ENCODE results near the gene NRG3.
"Not testable (repeated sequence)": the region's sequence is repeated elsewhere in the genome, so short reads cannot be mapped to it uniquely, and the experiment has no call there.

The NRG3 gene

DNA sequence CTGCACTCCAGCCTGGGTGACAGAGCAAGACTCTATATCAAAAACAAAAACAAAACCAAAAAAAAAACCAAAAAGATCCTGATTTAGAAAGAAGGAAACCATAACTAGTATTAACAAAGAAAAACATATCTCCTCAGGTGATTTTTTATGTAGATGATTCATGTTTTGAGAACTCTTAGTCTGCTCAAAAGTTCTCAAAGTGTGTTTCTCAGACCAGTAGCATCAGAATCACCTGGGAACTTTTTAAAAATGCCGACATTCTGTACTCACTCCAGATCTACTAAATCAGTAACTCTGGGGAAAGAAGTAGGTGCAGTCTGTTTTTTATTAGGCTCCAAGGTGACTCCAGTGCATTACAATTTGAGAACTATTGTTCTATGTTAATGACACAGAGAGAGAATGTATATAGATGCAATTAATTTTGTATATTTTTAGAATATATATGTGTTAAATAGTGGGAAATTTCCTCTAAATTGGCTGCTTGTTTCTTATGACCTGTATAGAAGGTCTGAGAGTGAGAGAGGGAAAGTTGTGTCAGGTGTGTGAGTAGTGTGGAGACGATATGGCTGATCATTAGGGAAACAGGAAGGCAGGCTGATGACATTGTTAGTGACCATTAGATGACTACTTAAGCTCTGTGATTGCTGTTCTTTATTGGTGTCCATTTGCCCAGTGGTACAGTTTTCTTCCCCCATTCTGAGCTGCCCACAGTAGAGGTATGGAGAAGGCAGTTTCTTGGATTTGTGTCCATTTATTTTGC, 1075.0 kb downstream of the NRG3 start:
- H3K4me3 Mint-ChIP-seq: no peak overlapping the region
- H3K4me1 Mint-ChIP-seq: no peaks in the 10 kb centered on the region
- no peaks in the 10 kb centered on the region for H3K27me3 Mint-ChIP-seq
- H3K36me3 Mint-ChIP-seq: no peaks in the 10 kb centered on the region
- DNase-seq (ENCODE audit: low spot score in 2 of 2) (no peak), ATAC-seq (ENCODE audit: low read depth) (no peak)
- peaks cover 9% of the 10 kb centered on the region for H3K9me3 Mint-ChIP-seq
- H3K27ac Mint-ChIP-seq: no peak overlapping the region

GRCh38 chr10:82953331-82953730, 1078.3 kb downstream of the NRG3 start:
- ATAC-seq (ENCODE audit: low read depth): no peak
- Mint-ChIP-seq H3K4me1 (no peaks in the 10 kb centered on the region), H3K36me3 (no peaks in the 10 kb centered on the region)

GRCh38 chr10:82953909-82954308, 1078.9 kb downstream of the NRG3 start:
- no peaks in the 10 kb centered on the region for H3K36me3 Mint-ChIP-seq
- H3K4me3 Mint-ChIP-seq: no peak overlapping the region
- H3K27ac Mint-ChIP-seq: no peak overlapping the region
- H3K4me1 Mint-ChIP-seq: no peaks in the 10 kb centered on the region
- DNase-seq (ENCODE audit: low spot score in 2 of 2): no peak
- no peak for ATAC-seq (ENCODE audit: low read depth)
- H3K27me3 Mint-ChIP-seq: no peaks in the 10 kb centered on the region
- H3K9me3 Mint-ChIP-seq: peaks cover 6% of the 10 kb centered on the region

More at GRCh38 chr10:82953331-82953730, 1078.3 kb downstream of the NRG3 start:
- Mint-ChIP-seq H3K27me3 (no peaks in the 10 kb centered on the region), H3K4me3 (no peak overlapping the region), H3K9me3 (peaks cover 6% of the 10 kb centered on the region), H3K27ac (no peak overlapping the region)
- no peak for DNase-seq (ENCODE audit: low spot score in 2 of 2)

GRCh38 chr10:82960421-82961060, 1085.5 kb downstream of the NRG3 start:
- not testable (repeated sequence) for ATAC-seq (ENCODE audit: low read depth)

DNA sequence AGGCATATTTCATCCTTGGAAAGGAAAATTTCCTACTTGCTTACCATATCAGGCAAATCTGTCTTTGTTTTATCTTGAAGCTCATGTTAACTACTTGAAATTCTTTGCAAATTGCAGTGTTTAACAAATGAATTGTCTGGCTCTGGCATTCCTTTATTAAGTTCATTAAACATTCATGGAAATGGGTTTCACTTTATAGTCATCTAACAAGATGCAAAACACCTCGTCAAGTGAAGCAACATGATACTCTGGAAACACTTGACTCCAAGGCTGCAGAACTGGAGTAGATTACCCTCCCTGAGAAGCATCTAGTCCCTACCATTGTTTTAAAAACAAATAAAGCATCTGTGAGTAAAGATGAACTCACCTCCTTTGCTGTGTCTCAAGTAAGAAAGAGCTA, 1086.9 kb downstream of the NRG3 start:
- Mint-ChIP-seq H3K4me1 (no peaks in the 10 kb centered on the region), H3K4me3 (no peak overlapping the region), H3K36me3 (no peaks in the 10 kb centered on the region), H3K9me3 (no peaks in the 10 kb centered on the region), H3K27ac (no peak overlapping the region), H3K27me3 (no peaks in the 10 kb centered on the region)
- no peak for DNase-seq (ENCODE audit: low spot score in 2 of 2)
- no peak for ATAC-seq (ENCODE audit: low read depth)

More at GRCh38 chr10:82960421-82961060, 1085.5 kb downstream of the NRG3 start:
- H3K27me3 Mint-ChIP-seq; H3K4me1 Mint-ChIP-seq; DNase-seq (ENCODE audit: low spot score in 2 of 2); H3K27ac Mint-ChIP-seq; H3K36me3 Mint-ChIP-seq; H3K9me3 Mint-ChIP-seq; H3K4me3 Mint-ChIP-seq: not testable (repeated sequence)

DNA sequence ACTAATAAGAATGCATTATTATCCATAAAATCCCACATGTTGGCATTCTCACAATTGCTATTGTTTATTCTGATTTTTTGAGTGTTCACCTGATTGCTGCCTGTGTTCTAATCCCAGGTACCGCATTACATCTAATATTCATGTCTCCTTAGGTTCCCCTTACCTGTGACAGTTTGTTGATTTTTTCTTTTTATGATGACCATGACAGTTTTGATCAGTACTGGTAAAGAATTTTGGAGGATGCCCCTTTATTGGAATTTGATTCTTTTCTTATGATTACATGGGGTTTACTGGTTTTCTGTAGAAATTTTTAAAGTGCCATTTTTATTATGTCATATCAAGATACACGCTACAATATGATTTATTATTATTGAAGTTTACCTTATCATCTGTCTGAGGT, 1091.1 kb downstream of the NRG3 start:
- no peaks in the 10 kb centered on the region for H3K36me3 Mint-ChIP-seq
- no peak for DNase-seq (ENCODE audit: low spot score in 2 of 2)
- H3K9me3 Mint-ChIP-seq: no peaks in the 10 kb centered on the region
- no peaks in the 10 kb centered on the region for H3K4me1 Mint-ChIP-seq
- H3K4me3 Mint-ChIP-seq: no peak overlapping the region
- ATAC-seq (ENCODE audit: low read depth): no peak
- H3K27me3 Mint-ChIP-seq: no peaks in the 10 kb centered on the region
- H3K27ac Mint-ChIP-seq: no peak overlapping the region

DNA sequence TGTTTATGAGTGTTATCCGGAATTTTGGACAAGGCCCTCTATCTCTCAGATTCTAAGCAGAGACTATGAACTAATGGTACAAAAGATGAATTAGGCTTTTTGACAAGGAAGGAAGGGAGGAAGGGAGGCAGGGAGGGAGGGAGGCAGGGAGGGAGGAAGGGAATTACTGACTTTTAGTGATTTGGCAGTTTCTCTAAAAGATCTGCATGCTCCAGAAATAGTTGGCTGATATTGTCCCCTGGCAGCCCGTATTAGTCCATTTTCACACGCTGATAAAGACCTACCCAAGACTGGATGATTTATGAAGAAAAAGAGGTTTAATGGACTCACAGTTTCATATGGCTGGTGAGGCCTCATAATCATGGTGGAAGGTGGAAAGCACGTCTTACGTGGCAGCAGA, 1093.5 kb downstream of the NRG3 start:
- no peaks in the 10 kb centered on the region for H3K9me3 Mint-ChIP-seq
- ATAC-seq (ENCODE audit: low read depth): no peak
- no peak for DNase-seq (ENCODE audit: low spot score in 2 of 2)
- no peak overlapping the region for H3K27ac Mint-ChIP-seq
- no peaks in the 10 kb centered on the region for H3K4me1 Mint-ChIP-seq
- H3K4me3 Mint-ChIP-seq: no peak overlapping the region
- no peaks in the 10 kb centered on the region for H3K27me3 Mint-ChIP-seq
- no peaks in the 10 kb centered on the region for H3K36me3 Mint-ChIP-seq

DNA sequence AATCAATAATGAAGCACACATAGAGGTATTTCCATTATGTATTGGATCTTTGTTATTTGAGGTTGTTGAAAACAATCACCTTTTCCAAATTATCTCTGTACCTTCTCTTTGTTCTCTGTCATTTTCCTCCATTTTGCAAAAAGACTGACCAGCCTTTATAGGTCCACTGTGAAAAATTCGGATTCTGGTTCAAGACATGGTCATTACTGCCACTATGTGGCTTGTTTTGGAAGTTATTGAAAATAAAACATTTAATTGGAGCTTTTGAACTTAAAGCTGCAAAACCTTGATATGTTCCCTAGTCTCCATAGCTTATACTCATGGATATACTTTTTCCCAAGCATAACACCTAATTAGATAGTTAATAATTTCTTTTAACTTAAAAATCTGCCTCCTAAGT, 1094.4 kb downstream of the NRG3 start:
- DNase-seq (ENCODE audit: low spot score in 2 of 2) (no peak), ATAC-seq (ENCODE audit: low read depth) (no peak)
- H3K27me3 Mint-ChIP-seq: no peaks in the 10 kb centered on the region
- H3K36me3 Mint-ChIP-seq: no peaks in the 10 kb centered on the region
- no peak overlapping the region for H3K4me3 Mint-ChIP-seq
- no peaks in the 10 kb centered on the region for H3K4me1 Mint-ChIP-seq
- H3K27ac Mint-ChIP-seq: no peak overlapping the region
- H3K9me3 Mint-ChIP-seq: no peaks in the 10 kb centered on the region

DNA sequence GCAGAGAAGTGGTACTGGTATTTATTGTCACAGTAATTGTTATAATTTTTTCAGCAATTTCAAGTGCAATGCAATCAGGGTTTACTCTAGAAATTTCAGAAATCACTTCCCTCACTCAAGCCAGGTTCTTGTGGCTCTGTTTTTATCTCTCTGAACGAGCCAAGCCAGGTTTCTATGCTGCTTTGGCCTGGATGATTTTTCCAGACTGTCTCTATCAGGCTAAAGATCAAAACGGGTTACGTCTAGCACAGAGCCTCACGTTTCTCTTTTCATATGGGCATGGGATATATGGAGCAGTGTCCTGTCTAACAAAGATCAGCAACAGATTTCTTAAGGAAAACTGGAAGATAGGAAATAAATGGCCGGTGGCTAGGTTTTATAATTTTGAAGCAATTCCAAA, 1105.3 kb downstream of the NRG3 start:
- H3K27ac Mint-ChIP-seq: no peak overlapping the region
- DNase-seq (ENCODE audit: low spot score in 2 of 2) (no peak), ATAC-seq (ENCODE audit: low read depth) (no peak)
- no peaks in the 10 kb centered on the region for H3K27me3 Mint-ChIP-seq
- no peaks in the 10 kb centered on the region for H3K4me1 Mint-ChIP-seq
- H3K36me3 Mint-ChIP-seq: no peaks in the 10 kb centered on the region
- H3K4me3 Mint-ChIP-seq: no peak overlapping the region
- peaks cover 3% of the 10 kb centered on the region for H3K9me3 Mint-ChIP-seq

DNA sequence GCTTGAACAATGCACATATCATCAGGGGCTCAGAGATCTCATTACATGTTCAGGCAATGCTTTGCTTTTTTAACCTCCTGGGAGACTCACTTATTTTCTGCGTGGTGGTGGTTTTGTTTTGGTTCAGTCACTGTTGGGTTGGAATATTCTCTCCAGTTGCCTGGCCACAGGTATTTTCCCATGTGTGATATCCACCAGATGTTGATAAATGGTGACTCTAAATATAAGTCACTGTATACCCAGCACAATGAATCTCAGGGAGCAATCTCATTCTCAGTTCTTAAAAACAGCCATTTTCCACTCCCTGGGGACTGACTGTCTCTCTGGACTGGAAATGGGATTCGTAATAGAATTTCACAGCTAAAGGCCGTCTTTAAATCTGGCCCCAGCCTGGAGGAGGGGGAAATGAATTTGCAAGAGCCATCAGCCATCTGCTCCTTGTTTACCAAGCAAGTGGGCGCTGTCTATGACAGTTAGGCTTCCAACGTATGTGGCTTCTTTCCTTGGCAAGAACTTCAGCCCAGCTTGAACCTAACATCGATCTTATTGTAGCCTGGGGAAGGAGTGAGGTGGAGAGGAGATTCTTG, 1106.2 kb downstream of the NRG3 start:
- no peak for DNase-seq (ENCODE audit: low spot score in 2 of 2)
- Mint-ChIP-seq H3K27me3 (no peaks in the 10 kb centered on the region), H3K4me3 (no peak overlapping the region), H3K4me1 (no peaks in the 10 kb centered on the region), H3K27ac (no peak overlapping the region), H3K36me3 (no peaks in the 10 kb centered on the region), H3K9me3 (peaks cover 5% of the 10 kb centered on the region)
- no peak for ATAC-seq (ENCODE audit: low read depth)

- Mint-ChIP-seq H3K4me3 (no peak overlapping the region), H3K27ac (no peak overlapping the region), H3K4me1 (no peaks in the 10 kb centered on the region), H3K27me3 (no peaks in the 10 kb centered on the region), H3K36me3 (no peaks in the 10 kb centered on the region), H3K9me3 (peaks cover 1% of the 10 kb centered on the region)
- DNase-seq (ENCODE audit: low spot score in 2 of 2): no peak
- ATAC-seq (ENCODE audit: low read depth): no peak
Observed at GRCh38 chr10:82982110-82982608, 1107.2 kb downstream of the NRG3 start.

- DNase-seq (ENCODE audit: low spot score in 2 of 2) (no peak), ATAC-seq (ENCODE audit: low read depth) (no peak)
- no peak overlapping the region for H3K27ac Mint-ChIP-seq
- no peaks in the 10 kb centered on the region for H3K36me3 Mint-ChIP-seq
- no peaks in the 10 kb centered on the region for H3K27me3 Mint-ChIP-seq
- no peaks in the 10 kb centered on the region for H3K4me1 Mint-ChIP-seq
- peaks cover 1% of the 10 kb centered on the region for H3K9me3 Mint-ChIP-seq
- H3K4me3 Mint-ChIP-seq: no peak overlapping the region
Observed at GRCh38 chr10:82986216-82986615, 1111.2 kb downstream of the NRG3 start.

DNA sequence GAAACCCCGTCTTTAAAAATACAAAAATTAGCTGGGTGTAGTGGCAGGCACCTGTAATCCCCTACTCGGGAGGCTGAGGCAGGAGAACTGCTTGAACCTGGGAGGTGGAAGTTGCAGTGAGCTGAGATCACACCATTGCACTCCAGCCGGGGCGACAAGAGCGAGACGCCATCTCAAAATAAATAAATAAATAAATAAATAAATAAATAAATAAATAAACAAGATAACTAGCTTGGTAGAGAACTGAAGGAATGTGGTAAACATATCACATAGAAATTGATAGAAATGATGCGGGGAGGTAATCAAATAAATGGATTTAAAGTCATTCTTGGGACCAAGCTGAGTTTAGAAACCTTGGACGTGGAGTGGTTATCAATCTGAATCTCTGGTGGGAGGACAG, 1131.5 kb downstream of the NRG3 start:
- not testable (repeated sequence) for ATAC-seq (ENCODE audit: low read depth); H3K36me3 Mint-ChIP-seq; H3K4me1 Mint-ChIP-seq; DNase-seq (ENCODE audit: low spot score in 2 of 2); H3K4me3 Mint-ChIP-seq; H3K27me3 Mint-ChIP-seq; H3K27ac Mint-ChIP-seq
- peaks cover 15% of the 10 kb centered on the region for H3K9me3 Mint-ChIP-seq

- no peak for DNase-seq (ENCODE audit: low spot score in 2 of 2)
- Mint-ChIP-seq H3K4me1 (no peaks in the 10 kb centered on the region), H3K27me3 (no peaks in the 10 kb centered on the region), H3K4me3 (no peak overlapping the region), H3K9me3 (peaks cover 11% of the 10 kb centered on the region), H3K36me3 (no peaks in the 10 kb centered on the region), H3K27ac (no peak overlapping the region)
- no peak for ATAC-seq (ENCODE audit: low read depth)
Observed at GRCh38 chr10:83007510-83007909, 1132.5 kb downstream of the NRG3 start.

Measured in memory B cell (primary cell).